Measurements from ENCODE around the gene KCNMA1.

The KCNMA1 gene

GRCh38 chr10:77514870-77515269 lies 122.7 kb downstream of the KCNMA1 start:
- H4K8ac ChIP-seq (ENCODE audit: low read depth, low read length) = no peak overlapping the region
- no peak overlapping the region for H3K23ac ChIP-seq (ENCODE audit: low read length)
- WGBS (ENCODE audit: extremely low coverage, insufficient coverage, low lambda C conversion rate) = no CpG with 5 or more reads among the region's 4 CpGs
- H3K56ac ChIP-seq (ENCODE audit: low read length) = no peak overlapping the region
- no peaks in the 10 kb centered on the region for H3K79me2 ChIP-seq (ENCODE audit: control insufficient read depth, insufficient read depth, low read length)
- H3K27me3 ChIP-seq (ENCODE audit: insufficient read depth, low read length, poor library complexity) = no peaks in the 10 kb centered on the region
- H3K4me3 ChIP-seq (ENCODE audit: low read length) = no peak overlapping the region
- H3K4me2 ChIP-seq (ENCODE audit: low read length) = no peak overlapping the region
- no peak overlapping the region for H2BK120ac ChIP-seq (ENCODE audit: low read depth, low read length)
- no peak overlapping the region for H4K5ac ChIP-seq (ENCODE audit: low read length)
- H2BK15ac ChIP-seq (replicated peaks; ENCODE audit: low read depth) = no peak overlapping the region
- no peak for DNase-seq
- no peak overlapping the region for H3K18ac ChIP-seq (ENCODE audit: low read length)
- H3K9ac ChIP-seq (ENCODE audit: low read length) = no peak overlapping the region
- no peak overlapping the region for H3K27ac ChIP-seq (ENCODE audit: low read depth, low read length)
- H2BK5ac ChIP-seq (ENCODE audit: low read length) = no peak overlapping the region
- H2AK5ac ChIP-seq (ENCODE audit: low read length) = no peak overlapping the region
- H3K36me3 ChIP-seq (ENCODE audit: control insufficient read depth, insufficient read depth, low read length) = no peaks in the 10 kb centered on the region
- H3K4me1 ChIP-seq (ENCODE audit: control insufficient read depth, low read depth, low read length) = peaks cover 4% of the 10 kb centered on the region
- H3K79me1 ChIP-seq (ENCODE audit: low read length) = no peaks in the 10 kb centered on the region
- H3K4ac ChIP-seq (ENCODE audit: low read depth, low read length) = no peak overlapping the region

- H3K4me1 ChIP-seq (ENCODE audit: control insufficient read depth, low read depth, low read length) = peaks cover 6% of the 10 kb centered on the region
- no peaks in the 10 kb centered on the region for H3K36me3 ChIP-seq (ENCODE audit: control insufficient read depth, insufficient read depth, low read length)
- no peaks in the 10 kb centered on the region for H3K79me1 ChIP-seq (ENCODE audit: low read length)
- no peak overlapping the region for H3K56ac ChIP-seq (ENCODE audit: low read length)
- peak; percentile 65 for DNase-seq
- no peak overlapping the region for H3K4me3 ChIP-seq (ENCODE audit: low read length)
- H4K5ac ChIP-seq (ENCODE audit: low read length) = no peak overlapping the region
- H2AK5ac ChIP-seq (ENCODE audit: low read length) = no peak overlapping the region
- no peak overlapping the region for H3K4ac ChIP-seq (ENCODE audit: low read depth, low read length)
- H3K27me3 ChIP-seq (ENCODE audit: insufficient read depth, low read length, poor library complexity) = no peaks in the 10 kb centered on the region
- no peak overlapping the region for H2BK120ac ChIP-seq (ENCODE audit: low read depth, low read length)
- H2BK15ac ChIP-seq (replicated peaks; ENCODE audit: low read depth) = no peak overlapping the region
- WGBS (ENCODE audit: extremely low coverage, insufficient coverage, low lambda C conversion rate) = no CpG with 5 or more reads among the region's 15 CpGs
- H3K18ac ChIP-seq (ENCODE audit: low read length) = no peak overlapping the region
- no peak overlapping the region for H3K4me2 ChIP-seq (ENCODE audit: low read length)
- H3K9ac ChIP-seq (ENCODE audit: low read length) = no peak overlapping the region
- no peak overlapping the region for H2BK5ac ChIP-seq (ENCODE audit: low read length)
- no peak overlapping the region for H4K8ac ChIP-seq (ENCODE audit: low read depth, low read length)
- H3K23ac ChIP-seq (ENCODE audit: low read length) = no peak overlapping the region
- no peaks in the 10 kb centered on the region for H3K79me2 ChIP-seq (ENCODE audit: control insufficient read depth, insufficient read depth, low read length)
- H3K27ac ChIP-seq (ENCODE audit: low read depth, low read length) = no peak overlapping the region
Observed at GRCh38 chr10:77513781-77514331, 123.8 kb downstream of the KCNMA1 start.

- Histone ChIP-seq H3K18ac (ENCODE audit: low read length) (peak overlapping the region; percentile 1), H3K79me1 (ENCODE audit: low read length) (no peaks in the 10 kb centered on the region), H4K5ac (ENCODE audit: low read length) (no peak overlapping the region), H3K9ac (ENCODE audit: low read length) (no peak overlapping the region), H2AK5ac (ENCODE audit: low read length) (no peak overlapping the region), H3K36me3 (ENCODE audit: control insufficient read depth, insufficient read depth, low read length) (no peaks in the 10 kb centered on the region), H2BK120ac (ENCODE audit: low read depth, low read length) (no peak overlapping the region), H3K4me1 (ENCODE audit: control insufficient read depth, low read depth, low read length) (peaks cover 6% of the 10 kb centered on the region), H3K4ac (ENCODE audit: low read depth, low read length) (no peak overlapping the region), H3K4me3 (ENCODE audit: low read length) (no peak overlapping the region), H2BK5ac (ENCODE audit: low read length) (no peak overlapping the region), H3K79me2 (ENCODE audit: control insufficient read depth, insufficient read depth, low read length) (no peaks in the 10 kb centered on the region), H3K56ac (ENCODE audit: low read length) (no peak overlapping the region), H3K27me3 (ENCODE audit: insufficient read depth, low read length, poor library complexity) (no peaks in the 10 kb centered on the region), H4K8ac (ENCODE audit: low read depth, low read length) (no peak overlapping the region), H2BK15ac (replicated peaks; ENCODE audit: low read depth) (no peak overlapping the region), H3K23ac (ENCODE audit: low read length) (no peak overlapping the region), H3K27ac (ENCODE audit: low read depth, low read length) (no peak overlapping the region), H3K4me2 (ENCODE audit: low read length) (no peak overlapping the region)
- WGBS (ENCODE audit: extremely low coverage, insufficient coverage, low lambda C conversion rate) = no CpG with 5 or more reads among the region's 7 CpGs
- DNase-seq = no peak
Observed at GRCh38 chr10:77513220-77513619, 124.4 kb downstream of the KCNMA1 start.

- Histone ChIP-seq H2BK15ac (replicated peaks; ENCODE audit: low read depth) (no peak overlapping the region), H2BK120ac (ENCODE audit: low read depth, low read length) (no peak overlapping the region), H4K5ac (ENCODE audit: low read length) (no peak overlapping the region), H3K4me3 (ENCODE audit: low read length) (no peak overlapping the region), H2AK5ac (ENCODE audit: low read length) (no peak overlapping the region), H3K4ac (ENCODE audit: low read depth, low read length) (no peak overlapping the region), H2BK5ac (ENCODE audit: low read length) (no peak overlapping the region), H3K79me1 (ENCODE audit: low read length) (no peaks in the 10 kb centered on the region), H4K8ac (ENCODE audit: low read depth, low read length) (no peak overlapping the region), H3K23ac (ENCODE audit: low read length) (no peak overlapping the region), H3K9ac (ENCODE audit: low read length) (no peak overlapping the region), H3K56ac (ENCODE audit: low read length) (no peak overlapping the region), H3K79me2 (ENCODE audit: control insufficient read depth, insufficient read depth, low read length) (no peaks in the 10 kb centered on the region), H3K4me2 (ENCODE audit: low read length) (no peak overlapping the region), H3K18ac (ENCODE audit: low read length) (no peak overlapping the region), H3K27ac (ENCODE audit: low read depth, low read length) (no peak overlapping the region), H3K4me1 (ENCODE audit: control insufficient read depth, low read depth, low read length) (peaks cover 6% of the 10 kb centered on the region), H3K36me3 (ENCODE audit: control insufficient read depth, insufficient read depth, low read length) (no peaks in the 10 kb centered on the region), H3K27me3 (ENCODE audit: insufficient read depth, low read length, poor library complexity) (no peaks in the 10 kb centered on the region)
- no CpG with 5 or more reads among the region's 1 CpG for WGBS (ENCODE audit: extremely low coverage, insufficient coverage, low lambda C conversion rate)
- DNase-seq = no peak
Observed at GRCh38 chr10:77512219-77512578, 125.4 kb downstream of the KCNMA1 start.

GRCh38 chr10:77511498-77512218 lies 126.0 kb downstream of the KCNMA1 start:
- Histone ChIP-seq H3K18ac (ENCODE audit: low read length) (no peak overlapping the region), H3K27me3 (ENCODE audit: insufficient read depth, low read length, poor library complexity) (no peaks in the 10 kb centered on the region), H3K4ac (ENCODE audit: low read depth, low read length) (no peak overlapping the region), H3K4me2 (ENCODE audit: low read length) (no peak overlapping the region), H3K4me3 (ENCODE audit: low read length) (no peak overlapping the region), H3K4me1 (ENCODE audit: control insufficient read depth, low read depth, low read length) (peaks cover 6% of the 10 kb centered on the region), H3K23ac (ENCODE audit: low read length) (no peak overlapping the region), H4K5ac (ENCODE audit: low read length) (no peak overlapping the region), H3K9ac (ENCODE audit: low read length) (no peak overlapping the region), H3K79me1 (ENCODE audit: low read length) (no peaks in the 10 kb centered on the region), H2AK5ac (ENCODE audit: low read length) (no peak overlapping the region), H2BK15ac (replicated peaks; ENCODE audit: low read depth) (no peak overlapping the region), H2BK5ac (ENCODE audit: low read length) (no peak overlapping the region), H2BK120ac (ENCODE audit: low read depth, low read length) (no peak overlapping the region), H3K36me3 (ENCODE audit: control insufficient read depth, insufficient read depth, low read length) (no peaks in the 10 kb centered on the region), H3K79me2 (ENCODE audit: control insufficient read depth, insufficient read depth, low read length) (no peaks in the 10 kb centered on the region), H3K27ac (ENCODE audit: low read depth, low read length) (no peak overlapping the region), H3K56ac (ENCODE audit: low read length) (no peak overlapping the region), H4K8ac (ENCODE audit: low read depth, low read length) (no peak overlapping the region)
- no CpG with 5 or more reads among the region's 6 CpGs for WGBS (ENCODE audit: extremely low coverage, insufficient coverage, low lambda C conversion rate)
- peak; percentile 56 for DNase-seq

GRCh38 chr10:77510695-77511094 lies 126.9 kb downstream of the KCNMA1 start:
- H3K27me3 ChIP-seq (ENCODE audit: insufficient read depth, low read length, poor library complexity) = no peaks in the 10 kb centered on the region
- H3K27ac ChIP-seq (ENCODE audit: low read depth, low read length) = no peak overlapping the region
- no peak overlapping the region for H3K56ac ChIP-seq (ENCODE audit: low read length)
- H3K4me3 ChIP-seq (ENCODE audit: low read length) = no peak overlapping the region
- H2BK15ac ChIP-seq (replicated peaks; ENCODE audit: low read depth) = no peak overlapping the region
- H3K18ac ChIP-seq (ENCODE audit: low read length) = no peak overlapping the region
- no peak overlapping the region for H4K5ac ChIP-seq (ENCODE audit: low read length)
- no peak overlapping the region for H2BK5ac ChIP-seq (ENCODE audit: low read length)
- no peak for DNase-seq
- no CpG with 5 or more reads among the region's 7 CpGs for WGBS (ENCODE audit: extremely low coverage, insufficient coverage, low lambda C conversion rate)
- H2BK120ac ChIP-seq (ENCODE audit: low read depth, low read length) = no peak overlapping the region
- H2AK5ac ChIP-seq (ENCODE audit: low read length) = no peak overlapping the region
- H3K79me2 ChIP-seq (ENCODE audit: control insufficient read depth, insufficient read depth, low read length) = no peaks in the 10 kb centered on the region
- no peak overlapping the region for H3K4me2 ChIP-seq (ENCODE audit: low read length)
- peaks cover 6% of the 10 kb centered on the region for H3K4me1 ChIP-seq (ENCODE audit: control insufficient read depth, low read depth, low read length)
- no peak overlapping the region for H3K9ac ChIP-seq (ENCODE audit: low read length)
- H4K8ac ChIP-seq (ENCODE audit: low read depth, low read length) = no peak overlapping the region
- no peaks in the 10 kb centered on the region for H3K36me3 ChIP-seq (ENCODE audit: control insufficient read depth, insufficient read depth, low read length)
- no peaks in the 10 kb centered on the region for H3K79me1 ChIP-seq (ENCODE audit: low read length)
- no peak overlapping the region for H3K23ac ChIP-seq (ENCODE audit: low read length)
- H3K4ac ChIP-seq (ENCODE audit: low read depth, low read length) = no peak overlapping the region

All from mesendoderm (in vitro differentiated cells).